Trophoblast cell (in vitro differentiated cells and primary cell): Measurements from ENCODE around the gene IFTAP.

Source experiments
- DNase-seq, 2 donors: peaks; one replicate each; pipeline ENCODE4 v3.0.0-alpha.2; 2016
- H2AFZ ChIP-seq: 2 replicates; pipeline ENCODE4 v1.6.1; 2013; ENCODE audit warnings: low read length, moderate library complexity, mild to moderate bottlenecking; ENCODE audit not compliant: insufficient read depth, poor library complexity
- H2AK5ac ChIP-seq: 2 replicates; pipeline ENCODE4 v1.6.1; 2013; ENCODE audit warnings: mild to moderate bottlenecking, low read length
- H2BK120ac ChIP-seq: 2 replicates; pipeline ENCODE4 v1.6.1; 2013; ENCODE audit warnings: low read length, mild to moderate bottlenecking, moderate library complexity; ENCODE audit not compliant: insufficient read depth, poor library complexity
- H2BK12ac ChIP-seq: 2 replicates; pipeline ENCODE4 v1.6.1; 2013; ENCODE audit warnings: mild to moderate bottlenecking, low read length, moderate library complexity
- H2BK5ac ChIP-seq: 2 replicates; pipeline ENCODE4 v1.6.1; 2013; ENCODE audit warnings: low read length, low read depth, moderate library complexity, mild to moderate bottlenecking; ENCODE audit not compliant: poor library complexity
- H3K14ac ChIP-seq: 2 replicates; pipeline ENCODE4 v1.6.1; 2013; ENCODE audit warnings: mild to moderate bottlenecking, low read length
- H3K18ac ChIP-seq: 2 replicates; pipeline ENCODE4 v1.6.1; 2013; ENCODE audit warnings: mild to moderate bottlenecking, low read length
- H3K23ac ChIP-seq: 2 replicates; pipeline ENCODE4 v1.6.1; 2013; ENCODE audit warnings: low read length
- H3K27ac ChIP-seq: 2 replicates; pipeline ENCODE4 v1.5.1; 2013; ENCODE audit warnings: low read depth, mild to moderate bottlenecking, inconsistent platforms, low read length, moderate library complexity
- H3K27me3 ChIP-seq: 2 replicates; pipeline ENCODE4 v1.6.1; 2013; ENCODE audit warnings: inconsistent platforms, mild to moderate bottlenecking, low read length, moderate library complexity; ENCODE audit not compliant: insufficient read depth
- H3K36me3 ChIP-seq, 2 experiments: 1 replicate in 1 of 2; 2 replicates in 1 of 2; pipeline ENCODE4 v1.6.1; 2013; ENCODE audit warnings: low read length in 2 of 2, mild to moderate bottlenecking in 2 of 2, moderate library complexity in 1 of 2; ENCODE audit not compliant: insufficient read depth in 2 of 2, control insufficient read depth in 1 of 2
- H3K4ac ChIP-seq: 2 replicates; pipeline ENCODE4 v1.6.1; 2013; ENCODE audit warnings: low read depth, mild to moderate bottlenecking, low read length, moderate library complexity
- H3K4me1 ChIP-seq, 2 experiments: 1 replicate in 1 of 2; 2 replicates in 1 of 2; pipeline ENCODE4 v1.6.1; 2013; ENCODE audit warnings: low read length in 2 of 2, mild to moderate bottlenecking in 2 of 2, moderate library complexity in 1 of 2; ENCODE audit not compliant: insufficient read depth in 2 of 2, control insufficient read depth in 1 of 2
- H3K4me2 ChIP-seq: 2 replicates; pipeline ENCODE4 v1.6.1; 2013; ENCODE audit warnings: inconsistent platforms, mild to moderate bottlenecking, low read length, moderate library complexity
- H3K4me3 ChIP-seq: 2 replicates; pipeline ENCODE4 v1.5.1; 2013; ENCODE audit warnings: mild to moderate bottlenecking, low read depth, low read length, inconsistent platforms
- H3K79me1 ChIP-seq: one replicate; pipeline ENCODE4 v1.6.1; 2013; ENCODE audit warnings: low read length
- H3K79me2 ChIP-seq: 2 replicates; pipeline ENCODE4 v1.6.1; 2013; ENCODE audit warnings: low read length, mild to moderate bottlenecking; ENCODE audit not compliant: control insufficient read depth, insufficient read depth, poor library complexity
- H3K9ac ChIP-seq: 2 replicates; pipeline ENCODE4 v1.6.1; 2013; ENCODE audit warnings: mild to moderate bottlenecking, low read length
- H3K9me3 ChIP-seq: 2 replicates; pipeline ENCODE4 v1.6.1; 2013; ENCODE audit warnings: low read depth, mild to moderate bottlenecking, control low read depth, inconsistent platforms, low read length; ENCODE audit not compliant: insufficient read depth
- H4K12ac ChIP-seq: 2 replicates; pipeline ENCODE4 v1.6.1; 2013; ENCODE audit warnings: low read depth, mild to moderate bottlenecking, low read length, moderate library complexity
- H4K8ac ChIP-seq: 2 replicates; pipeline ENCODE4 v1.6.1; 2013; ENCODE audit warnings: low read depth, mild to moderate bottlenecking, low read length, moderate library complexity
- H4K91ac ChIP-seq: one replicate; pipeline ENCODE4 v1.6.1; 2013; ENCODE audit warnings: low read depth, mild to moderate bottlenecking, low read length, moderate library complexity
- WGBS: extraction: QIAGEN DNeasy Blood & Tissue Kit; methylation state at CpG from one replicate; pipeline ENCODE4 v1.1.7; 2013; ENCODE audit warnings: missing lambda C conversion rate; ENCODE audit not compliant: insufficient read length, insufficient coverage; ENCODE audit errors: extremely low coverage; 5-methylcytosine and 5-hydroxymethylcytosine counted together

IFTAP gene

GRCh38 chr11:36558571-36559413 lies 35.5 kb upstream of the IFTAP start:
- DNase-seq, result no peak
- Histone ChIP-seq H3K18ac (no peak overlapping the region), H3K27me3 (no peaks in the 10 kb centered on the region), H3K4me3 (no peak overlapping the region), H4K12ac (no peak overlapping the region), H2BK120ac (no peak overlapping the region), H3K14ac (no peak overlapping the region), H3K79me1 (no peaks in the 10 kb centered on the region), H3K4me1 (no peaks in the 10 kb centered on the region), H2BK12ac (no peak overlapping the region), H3K79me2 (no peaks in the 10 kb centered on the region), H3K4me2 (no peak overlapping the region), H2AK5ac (no peak overlapping the region), H3K27ac (no peak overlapping the region), H4K8ac (no peak overlapping the region), H3K36me3 (no peaks in the 10 kb centered on the region), H2AFZ (no peak overlapping the region), H4K91ac (no peak overlapping the region), H3K9ac (no peak overlapping the region), H3K9me3 (peaks cover 2% of the 10 kb centered on the region), H2BK5ac (no peak overlapping the region), H3K4ac (no peak overlapping the region), H3K23ac (no peak overlapping the region)
- WGBS, result no CpG with 5 or more reads among the region's 4 CpGs

GRCh38 chr11:36564376-36565030 lies 29.8 kb upstream of the IFTAP start:
- Histone ChIP-seq H2BK12ac (no peak overlapping the region), H4K91ac (no peak overlapping the region), H3K18ac (no peak overlapping the region), H3K79me2 (no peaks in the 10 kb centered on the region), H3K4me2 (peak overlapping the region; percentile 46), H3K27me3 (no peaks in the 10 kb centered on the region), H2AK5ac (no peak overlapping the region), H3K4ac (no peak overlapping the region), H2BK5ac (no peak overlapping the region), H3K9me3 (peaks cover 2% of the 10 kb centered on the region), H3K27ac (no peak overlapping the region), H2AFZ (no peak overlapping the region), H3K79me1 (peaks cover 2% of the 10 kb centered on the region), H3K4me1 (peaks cover 0 to 3% of the 10 kb centered on the region in 2 experiments), H3K4me3 (no peak overlapping the region), H3K9ac (no peak overlapping the region), H3K36me3 (no peaks in the 10 kb centered on the region), H3K23ac (no peak overlapping the region), H4K12ac (no peak overlapping the region), H3K14ac (no peak overlapping the region), H4K8ac (peak overlapping the region; percentile 9), H2BK120ac (no peak overlapping the region)
- WGBS, result no CpG with 5 or more reads among the region's 15 CpGs
- peak; percentile 31 to 75 for DNase-seq

GRCh38 chr11:36565031-36565610 lies 29.2 kb upstream of the IFTAP start:
- H2BK5ac ChIP-seq, result no peak overlapping the region
- H3K79me1 ChIP-seq, result peaks cover 2% of the 10 kb centered on the region
- no peak overlapping the region for H4K8ac ChIP-seq
- H3K27me3 ChIP-seq, result no peaks in the 10 kb centered on the region
- H4K12ac ChIP-seq, result no peak overlapping the region
- H2BK120ac ChIP-seq, result no peak overlapping the region
- no peak overlapping the region for H2AFZ ChIP-seq
- no peak overlapping the region for H2BK12ac ChIP-seq
- no peaks in the 10 kb centered on the region for H3K79me2 ChIP-seq
- no peak overlapping the region for H2AK5ac ChIP-seq
- no peak overlapping the region for H3K9ac ChIP-seq
- no CpG with 5 or more reads among the region's 6 CpGs for WGBS
- no peak overlapping the region for H3K27ac ChIP-seq
- H3K9me3 ChIP-seq, result peaks cover under 1% of the 10 kb centered on the region
- H3K4me3 ChIP-seq, result no peak overlapping the region
- H3K4me2 ChIP-seq, result no peak overlapping the region
- H4K91ac ChIP-seq, result peak overlapping the region; percentile 3
- H3K18ac ChIP-seq, result no peak overlapping the region
- DNase-seq, result no peak
- H3K4ac ChIP-seq, result no peak overlapping the region
- no peaks in the 10 kb centered on the region for H3K36me3 ChIP-seq
- H3K4me1 ChIP-seq, result peaks cover 0 to 3% of the 10 kb centered on the region in 2 experiments
- no peak overlapping the region for H3K23ac ChIP-seq
- no peak overlapping the region for H3K14ac ChIP-seq

GRCh38 chr11:36566407-36567053 lies 27.8 kb upstream of the IFTAP start:
- WGBS, result no CpG with 5 or more reads among the region's 4 CpGs
- no peak overlapping the region for H2AK5ac ChIP-seq
- H3K36me3 ChIP-seq, result no peaks in the 10 kb centered on the region
- no peak overlapping the region for H2AFZ ChIP-seq
- no peak overlapping the region for H4K8ac ChIP-seq
- H3K9me3 ChIP-seq, result no peaks in the 10 kb centered on the region
- H3K23ac ChIP-seq, result no peak overlapping the region
- no peaks in the 10 kb centered on the region for H3K27me3 ChIP-seq
- no peak overlapping the region for H4K12ac ChIP-seq
- H2BK120ac ChIP-seq, result no peak overlapping the region
- H3K9ac ChIP-seq, result no peak overlapping the region
- H3K79me2 ChIP-seq, result no peaks in the 10 kb centered on the region
- no peak overlapping the region for H3K27ac ChIP-seq
- peaks cover 2% of the 10 kb centered on the region for H3K79me1 ChIP-seq
- no peak overlapping the region for H3K14ac ChIP-seq
- H3K18ac ChIP-seq, result no peak overlapping the region
- H2BK5ac ChIP-seq, result no peak overlapping the region
- H3K4ac ChIP-seq, result no peak overlapping the region
- no peak overlapping the region for H3K4me2 ChIP-seq
- H3K4me3 ChIP-seq, result no peak overlapping the region
- peaks cover 0 to 3% of the 10 kb centered on the region in 2 experiments for H3K4me1 ChIP-seq
- no peak overlapping the region for H2BK12ac ChIP-seq
- no peak overlapping the region for H4K91ac ChIP-seq
- DNase-seq, result no peak
